Measurements from ENCODE around the gene USF1. TPM values are rescaled to one million over a fixed set of nuclear protein-coding genes. Genes with fewer than 3 reads are reported as not detected.

Gene USF1
- total and polyA plus RNA-seq, 4 donors, result 19.2 to 43.5 (median 27.2) TPM

DNA sequence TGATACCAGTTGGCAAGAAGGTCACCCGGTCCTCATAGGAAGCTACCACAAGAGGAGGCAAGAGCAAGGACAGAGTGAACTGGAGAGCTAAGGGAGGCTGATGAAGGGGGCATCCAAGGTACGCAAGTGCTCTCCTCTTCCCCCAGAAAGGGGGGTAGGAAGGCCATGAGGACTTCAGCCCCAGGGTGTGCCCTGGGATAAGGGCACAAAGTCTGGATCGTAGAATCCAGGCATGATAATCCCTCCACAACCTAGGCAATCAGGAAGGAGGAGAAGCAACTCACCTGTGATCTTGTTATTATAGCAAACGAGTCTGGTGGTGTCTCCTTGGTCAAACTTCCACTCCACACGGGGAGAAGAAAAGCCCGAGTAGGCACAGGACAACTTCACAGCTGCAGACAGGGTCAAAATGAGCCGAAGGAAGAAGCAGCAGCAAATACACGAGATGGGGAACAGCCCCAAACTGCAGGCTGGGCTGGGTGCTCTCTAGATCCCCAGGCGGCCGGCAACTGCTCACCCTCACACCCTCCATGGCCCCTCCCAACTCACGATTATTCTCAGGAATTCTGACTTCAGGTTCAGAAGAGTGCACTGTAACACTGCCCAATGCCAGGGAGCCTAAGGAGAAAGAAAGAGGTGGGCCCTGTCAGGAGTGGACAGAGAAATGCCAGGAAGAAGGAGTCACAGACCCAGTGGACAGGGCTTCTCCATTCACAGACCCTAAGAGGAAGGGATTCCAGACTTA lies 44.9 kb downstream of the USF1 start:
- Histone ChIP-seq H3K27ac (ENCODE audit: low read depth in 1 of 2, low read length in 2 of 2) (no peak overlapping the region), H3K9me3 (ENCODE audit: control insufficient read depth in 4 of 4, low read length in 3 of 4) (no peaks in the 10 kb centered on the region), H3K27me3 (ENCODE audit: control insufficient read depth in 4 of 4, insufficient read depth in 4 of 4, low read length in 3 of 4) (no peaks in the 10 kb centered on the region), H3K9ac (ENCODE audit: low read depth in 1 of 2, low read length in 2 of 2) (no peak overlapping the region), H3K36me3 (ENCODE audit: control insufficient read depth in 4 of 4, insufficient read depth in 3 of 4, low read depth in 1 of 4, low read length in 3 of 4) (peaks cover 0 to 35% (median 26%) of the 10 kb centered on the region in 4 donors), H3K4me1 (ENCODE audit: control insufficient read depth in 4 of 4, insufficient read depth in 4 of 4, low read length in 3 of 4) (peaks cover 0 to 5% (median 1%) of the 10 kb centered on the region in 4 donors), H3K4me3 (ENCODE audit: low read depth in 1 of 3, low read length in 3 of 3) (no peak overlapping the region)
- TF ChIP-seq CTCF (IDR thresholded peaks at IDR 0.05; ENCODE audit: low read depth, low read length, missing input control), result no peak
- no peak for TF ChIP-seq FOXA1 (IDR thresholded peaks at IDR 0.05)
- no peak for TF ChIP-seq GABPA (IDR thresholded peaks at IDR 0.05 in 1 of 2, conservative IDR thresholded peaks at IDR 0.05 in 1 of 2)
- no peak for TF ChIP-seq JUND (IDR thresholded peaks at IDR 0.05)
- no peak for TF ChIP-seq NR2F2 (IDR thresholded peaks at IDR 0.05)
- TF ChIP-seq, protein P1, sequence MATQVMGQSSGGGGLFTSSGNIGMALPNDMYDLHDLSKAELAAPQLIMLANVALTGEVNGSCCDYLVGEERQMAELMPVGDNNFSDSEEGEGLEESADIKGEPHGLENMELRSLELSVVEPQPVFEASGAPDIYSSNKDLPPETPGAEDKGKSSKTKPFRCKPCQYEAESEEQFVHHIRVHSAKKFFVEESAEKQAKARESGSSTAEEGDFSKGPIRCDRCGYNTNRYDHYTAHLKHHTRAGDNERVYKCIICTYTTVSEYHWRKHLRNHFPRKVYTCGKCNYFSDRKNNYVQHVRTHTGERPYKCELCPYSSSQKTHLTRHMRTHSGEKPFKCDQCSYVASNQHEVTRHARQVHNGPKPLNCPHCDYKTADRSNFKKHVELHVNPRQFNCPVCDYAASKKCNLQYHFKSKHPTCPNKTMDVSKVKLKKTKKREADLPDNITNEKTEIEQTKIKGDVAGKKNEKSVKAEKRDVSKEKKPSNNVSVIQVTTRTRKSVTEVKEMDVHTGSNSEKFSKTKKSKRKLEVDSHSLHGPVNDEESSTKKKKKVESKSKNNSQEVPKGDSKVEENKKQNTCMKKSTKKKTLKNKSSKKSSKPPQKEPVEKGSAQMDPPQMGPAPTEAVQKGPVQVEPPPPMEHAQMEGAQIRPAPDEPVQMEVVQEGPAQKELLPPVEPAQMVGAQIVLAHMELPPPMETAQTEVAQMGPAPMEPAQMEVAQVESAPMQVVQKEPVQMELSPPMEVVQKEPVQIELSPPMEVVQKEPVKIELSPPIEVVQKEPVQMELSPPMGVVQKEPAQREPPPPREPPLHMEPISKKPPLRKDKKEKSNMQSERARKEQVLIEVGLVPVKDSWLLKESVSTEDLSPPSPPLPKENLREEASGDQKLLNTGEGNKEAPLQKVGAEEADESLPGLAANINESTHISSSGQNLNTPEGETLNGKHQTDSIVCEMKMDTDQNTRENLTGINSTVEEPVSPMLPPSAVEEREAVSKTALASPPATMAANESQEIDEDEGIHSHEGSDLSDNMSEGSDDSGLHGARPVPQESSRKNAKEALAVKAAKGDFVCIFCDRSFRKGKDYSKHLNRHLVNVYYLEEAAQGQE (IDR thresholded peaks at IDR 0.05), result no peak
- no peak for TF ChIP-seq RAD21 (IDR thresholded peaks at IDR 0.05)
- no peak for TF ChIP-seq MAX (IDR thresholded peaks at IDR 0.05)
- no peak for TF ChIP-seq ATF3 (IDR thresholded peaks at IDR 0.05)
- no peak for TF ChIP-seq SP1 (IDR thresholded peaks at IDR 0.05)
- TF ChIP-seq TAF1 (conservative IDR thresholded peaks at IDR 0.05), result no peak
- no peak for TF ChIP-seq FOXA2 (IDR thresholded peaks at IDR 0.05)
- no peak for DNase-seq (ENCODE audit: low spot score)
- 90% methylated on average over 11 of the region's 11 CpGs for WGBS

DNA sequence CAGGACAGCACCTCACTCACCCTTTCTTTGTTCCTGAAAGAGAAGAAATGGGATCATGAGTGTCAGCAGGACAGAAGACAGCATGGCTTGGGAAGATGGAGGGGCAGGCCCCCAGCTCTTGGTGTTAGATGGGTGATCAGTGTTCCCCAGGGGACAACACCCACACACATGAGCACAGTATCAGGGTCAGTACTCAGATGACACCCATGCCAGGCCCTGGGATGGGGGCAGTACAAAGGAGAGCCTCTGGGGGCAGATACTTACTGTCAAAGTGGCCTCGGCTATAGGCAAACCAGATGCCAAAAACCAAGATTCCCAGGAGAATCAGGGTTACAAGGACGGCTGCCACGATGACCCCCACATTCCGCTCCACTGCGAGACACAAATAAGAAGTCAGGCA lies 46.4 kb downstream of the USF1 start:
- Histone ChIP-seq H3K4me1 (ENCODE audit: control insufficient read depth in 4 of 4, insufficient read depth in 4 of 4, low read length in 3 of 4) (peaks cover 0 to 5% (median 1%) of the 10 kb centered on the region in 4 donors), H3K9ac (ENCODE audit: low read depth in 1 of 2, low read length in 2 of 2) (no peak overlapping the region), H3K27me3 (ENCODE audit: control insufficient read depth in 4 of 4, insufficient read depth in 4 of 4, low read length in 3 of 4) (no peaks in the 10 kb centered on the region), H3K27ac (ENCODE audit: low read depth in 1 of 2, low read length in 2 of 2) (no peak overlapping the region), H3K4me3 (ENCODE audit: low read depth in 1 of 3, low read length in 3 of 3) (no peak overlapping the region), H3K36me3 (ENCODE audit: control insufficient read depth in 4 of 4, insufficient read depth in 3 of 4, low read depth in 1 of 4, low read length in 3 of 4) (peaks cover 0 to 35% (median 26%) of the 10 kb centered on the region in 4 donors), H3K9me3 (ENCODE audit: control insufficient read depth in 4 of 4, low read length in 3 of 4) (no peaks in the 10 kb centered on the region)
- DNase-seq (ENCODE audit: low spot score), result no peak
- 97% methylated on average over 5 of the region's 5 CpGs for WGBS
- no peak for TF ChIP-seq CTCF (IDR thresholded peaks at IDR 0.05; ENCODE audit: low read depth, low read length, missing input control)
- no peak for TF ChIP-seq JUND (IDR thresholded peaks at IDR 0.05)
- TF ChIP-seq YY1 (IDR thresholded peaks at IDR 0.05), result no peak
- TF ChIP-seq ATF3 (IDR thresholded peaks at IDR 0.05), result no peak
- TF ChIP-seq, protein P1 (IDR thresholded peaks at IDR 0.05), result no peak
- no peak for TF ChIP-seq HNF4A (conservative IDR thresholded peaks at IDR 0.05)
- no peak for TF ChIP-seq TAF1 (conservative IDR thresholded peaks at IDR 0.05)
- no peak for TF ChIP-seq NR2F2 (IDR thresholded peaks at IDR 0.05)
- TF ChIP-seq RXRA (IDR thresholded peaks at IDR 0.05), result no peak
- no peak for TF ChIP-seq GABPA (IDR thresholded peaks at IDR 0.05 in 1 of 2, conservative IDR thresholded peaks at IDR 0.05 in 1 of 2)
- no peak for TF ChIP-seq EGR1 (IDR thresholded peaks at IDR 0.05; ENCODE audit: low read depth in 2 of 2)

All from liver (tissue), 9 donors.